Kidney epithelial cell (primary cell): ENCODE results near the gene SKAP2. TPM values are rescaled to one million over a fixed set of nuclear protein-coding genes. Genes with fewer than 3 reads are reported as not detected.

ENCODE experiments used
- DNase-seq: peaks from one replicate; pipeline ENCODE4 v3.0.0-alpha.2; 2010; ENCODE audit warnings: low read depth
- H3K27me3 ChIP-seq: 2 replicates; pipeline ENCODE4 v1.6.0; 2011; ENCODE audit warnings: low read length; ENCODE audit not compliant: control insufficient read depth, insufficient read depth
- H3K36me3 ChIP-seq: 2 replicates; pipeline ENCODE4 v1.5.1; 2011; ENCODE audit warnings: low read length; ENCODE audit not compliant: control insufficient read depth, insufficient read depth
- H3K4me3 ChIP-seq: 2 replicates; pipeline ENCODE4 v1.5.1; 2011; ENCODE audit warnings: low read depth, mild to moderate bottlenecking, control low read depth, low read length
- CTCF ChIP-seq: IDR thresholded peaks from 2 replicates; pipeline ENCODE4 v1.5.1; 2011; ENCODE audit warnings: mild to moderate bottlenecking, moderate library complexity, low read length, control low read depth, inconsistent platforms; ENCODE audit not compliant: insufficient read depth, poor library complexity, severe bottlenecking
- total RNA-seq: library from RNA; depleted of rRNA; stranded (reverse); fragments of >200 nt; gene quantifications from 2 replicates; pipeline ENCODE4 v1.2.3, GENCODE V29; 2015

The SKAP2 gene
- total RNA-seq, 1 donor from 2014 or later = 35.6 TPM

- DNase-seq = no peak
- Histone ChIP-seq H3K36me3 (no peaks in the 10 kb centered on the region), H3K27me3 (peaks cover 2% of the 10 kb centered on the region), H3K4me3 (no peak overlapping the region)
- no peak for TF ChIP-seq CTCF
Measured at GRCh38 chr7:26629696-26630095, 234.7 kb downstream of the SKAP2 start.

GRCh38 chr7:26627891-26628341 lies 236.5 kb downstream of the SKAP2 start:
- Histone ChIP-seq H3K4me3 (no peak overlapping the region), H3K27me3 (peaks cover 2% of the 10 kb centered on the region), H3K36me3 (no peaks in the 10 kb centered on the region)
- DNase-seq = no peak
- TF ChIP-seq CTCF = no peak

- TF ChIP-seq CTCF = no peak
- Histone ChIP-seq H3K4me3 (no peak overlapping the region), H3K36me3 (no peaks in the 10 kb centered on the region), H3K27me3 (peaks cover 2% of the 10 kb centered on the region)
- DNase-seq = no peak
Measured at GRCh38 chr7:26627221-26627620, 237.2 kb downstream of the SKAP2 start.

- H3K27me3 ChIP-seq = peaks cover 2% of the 10 kb centered on the region
- no peak for TF ChIP-seq CTCF
- DNase-seq = no peak
- H3K4me3 ChIP-seq = no peak overlapping the region
- no peaks in the 10 kb centered on the region for H3K36me3 ChIP-seq
Measured at GRCh38 chr7:26626687-26627086, 237.7 kb downstream of the SKAP2 start.

GRCh38 chr7:26626156-26626555 lies 238.2 kb downstream of the SKAP2 start:
- Histone ChIP-seq H3K27me3 (peaks cover 2% of the 10 kb centered on the region), H3K36me3 (no peaks in the 10 kb centered on the region), H3K4me3 (no peak overlapping the region)
- no peak for DNase-seq
- no peak for TF ChIP-seq CTCF

GRCh38 chr7:26625286-26625685 lies 239.1 kb downstream of the SKAP2 start:
- TF ChIP-seq CTCF = no peak
- H3K27me3 ChIP-seq = peaks cover 2% of the 10 kb centered on the region
- DNase-seq = no peak
- H3K4me3 ChIP-seq = no peak overlapping the region
- H3K36me3 ChIP-seq = no peaks in the 10 kb centered on the region
